ENCODE data around the gene IQSEC1. TPM values are rescaled to one million over a fixed set of nuclear protein-coding genes. Genes with fewer than 3 reads are reported as not detected.

The IQSEC1 gene
- polyA plus RNA-seq, 1 experiment, result 4.8 TPM

DNA sequence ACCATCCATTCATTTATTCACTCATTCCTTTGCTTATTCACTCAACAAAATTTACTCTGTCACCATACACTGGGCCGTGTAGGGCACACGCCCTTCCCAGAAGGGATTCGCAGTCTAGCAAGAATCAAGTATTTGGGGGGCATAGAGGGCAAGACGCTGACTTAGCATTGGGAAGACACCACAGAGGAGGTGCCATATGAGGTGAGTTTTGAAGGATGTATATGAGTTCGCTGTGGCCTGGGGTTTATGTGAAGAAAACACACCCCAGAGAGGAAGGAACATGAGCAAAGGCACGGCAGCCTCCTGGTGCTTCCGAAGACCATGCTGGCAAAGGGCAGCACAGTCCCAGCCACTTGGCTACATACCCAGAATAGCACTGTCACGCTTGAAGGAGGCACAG is 23.1 kb upstream of the IQSEC1 start:
- Histone ChIP-seq H3K36me3 (ENCODE audit: control insufficient read depth, insufficient read depth, low read length) (no peaks in the 10 kb centered on the region), H3K27me3 (ENCODE audit: control insufficient read depth, insufficient read depth, low read length) (peaks cover 7% of the 10 kb centered on the region; the same call in 1 of the 2 replicates), H3K4me3 (ENCODE audit: low read depth, low read length) (no peak overlapping the region)
- DNase-seq (ENCODE audit: low read depth), result no peak
- TF ChIP-seq CTCF (IDR thresholded peaks at IDR 0.05; ENCODE audit: insufficient read depth, low read depth, low read length), result no peak
- CTCF ChIA-PET, result interaction anchor here (1.1 to 2.0 kb wide), 2 partner anchors 356 to 357 kb away, joined by 4 to 5 read pairs; no protein-coding TSS in a partner anchor
- POLR2A ChIA-PET, result no interaction called here

- ChIA-PET CTCF (interaction anchor here (1.1 to 2.0 kb wide), 3 partner anchors 356 to 562 kb away, joined by 4 to 5 read pairs (median 4); no protein-coding TSS in a partner anchor), POLR2A (no interaction called here)
- Histone ChIP-seq H3K36me3 (ENCODE audit: control insufficient read depth, insufficient read depth, low read length) (no peaks in the 10 kb centered on the region), H3K4me3 (ENCODE audit: low read depth, low read length) (no peak overlapping the region), H3K27me3 (ENCODE audit: control insufficient read depth, insufficient read depth, low read length) (peaks cover 7% of the 10 kb centered on the region; the same call in 1 of the 2 replicates)
- no peak for DNase-seq (ENCODE audit: low read depth)
- no peak for TF ChIP-seq CTCF (IDR thresholded peaks at IDR 0.05; ENCODE audit: insufficient read depth, low read depth, low read length)
These were observed 22.2 kb upstream of the IQSEC1 start for GRCh38 chr3:13095408-13095937.

GRCh38 chr3:13093687-13094086 is 20.5 kb upstream of the IQSEC1 start:
- CTCF ChIA-PET, result interaction anchor here (0.8 to 4.8 kb wide), 5 partner anchors 9 to 554 kb away, joined by 3 to 99 read pairs (median 3); no protein-coding TSS in a partner anchor
- Histone ChIP-seq H3K4me3 (ENCODE audit: low read depth, low read length) (no peak overlapping the region), H3K36me3 (ENCODE audit: control insufficient read depth, insufficient read depth, low read length) (no peaks in the 10 kb centered on the region), H3K27me3 (ENCODE audit: control insufficient read depth, insufficient read depth, low read length) (peaks cover 6% of the 10 kb centered on the region; the same call in 1 of the 2 replicates)
- DNase-seq (ENCODE audit: low read depth), result no peak
- POLR2A ChIA-PET, result no interaction called here
- no peak for TF ChIP-seq CTCF (IDR thresholded peaks at IDR 0.05; ENCODE audit: insufficient read depth, low read depth, low read length)

DNA sequence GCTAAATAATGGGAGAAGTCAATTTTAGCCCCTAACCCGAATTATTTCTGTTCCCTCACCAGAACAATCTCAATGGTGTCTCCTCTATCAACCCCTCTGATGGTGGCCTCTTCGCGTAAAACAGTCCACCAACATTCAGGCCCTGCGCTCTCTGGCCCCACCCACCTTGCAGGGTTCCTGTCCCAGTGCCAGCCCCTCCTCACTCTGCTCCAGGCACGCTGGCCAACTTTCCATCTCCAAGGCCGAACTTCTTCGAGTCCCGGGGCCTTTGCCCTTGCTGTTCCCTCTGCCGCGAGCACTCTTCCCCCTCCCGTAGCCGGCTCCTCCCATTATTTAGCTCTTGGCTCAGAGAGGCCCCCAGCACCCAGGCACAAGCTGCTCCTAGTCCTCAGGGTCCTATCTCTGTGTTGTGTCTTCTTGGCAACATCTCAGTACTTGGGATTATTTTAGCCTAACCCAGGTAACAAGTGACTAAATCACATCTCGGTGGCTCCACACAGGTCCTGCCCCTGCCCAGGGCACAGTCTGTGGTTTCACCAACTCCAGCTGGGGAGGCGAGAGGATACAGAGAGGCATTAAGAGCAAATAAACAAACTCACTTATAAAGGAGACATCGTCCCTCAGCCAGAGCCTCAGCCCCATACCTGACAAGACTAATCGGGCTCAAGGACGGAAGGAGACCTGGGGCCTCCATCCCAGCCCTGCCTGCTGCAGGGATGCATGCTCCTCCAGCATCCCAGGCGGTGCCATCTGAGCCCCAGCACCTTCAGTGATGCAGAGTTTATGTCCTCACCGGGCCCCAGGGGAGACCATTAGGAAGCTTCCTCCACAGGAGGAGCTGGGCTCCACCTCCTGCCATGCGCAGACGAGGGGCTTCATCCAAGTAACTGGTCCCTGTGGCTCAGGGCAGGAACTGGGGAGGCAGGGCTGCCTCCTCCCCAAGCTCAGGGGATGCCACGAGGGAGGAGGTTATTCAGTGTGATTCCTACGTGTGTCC is 19.7 kb upstream of the IQSEC1 start:
- Histone ChIP-seq H3K27me3 (ENCODE audit: control insufficient read depth, insufficient read depth, low read length) (peaks cover 6% of the 10 kb centered on the region; the same call in 1 of the 2 replicates), H3K36me3 (ENCODE audit: control insufficient read depth, insufficient read depth, low read length) (no peaks in the 10 kb centered on the region), H3K4me3 (ENCODE audit: low read depth, low read length) (no peak overlapping the region)
- no peak for DNase-seq (ENCODE audit: low read depth)
- no peak for TF ChIP-seq CTCF (IDR thresholded peaks at IDR 0.05; ENCODE audit: insufficient read depth, low read depth, low read length)
- ChIA-PET POLR2A (no interaction called here), CTCF (interaction anchor here (0.8 to 4.8 kb wide), 16 partner anchors 9 to 565 kb away, joined by 3 to 99 read pairs (median 6); partner anchors contain the start of gene HDAC11)

Measured in BJ (cell line).